Sciatic nerve (tissue), 2 donors: Measurements from ENCODE around the gene ESR1. TPM values are rescaled to one million over a fixed set of nuclear protein-coding genes. Genes with fewer than 3 reads are reported as not detected.
A peak's percentile ranks its signal among the peaks of the same experiment; 100 is the strongest.
"Not testable (repeated sequence)": the region's sequence is repeated elsewhere in the genome, so short reads cannot be mapped to it uniquely, and the experiment has no call there.

ENCODE experiments used
- ATAC-seq: fragments of 200-7000 bp; cut with Tn5 transposase; one replicate; pipeline ENCODE4 v1.9.1; 2020; ENCODE audit warnings: mild to moderate bottlenecking, moderate library complexity
- DNase-seq: peaks from one replicate; pipeline ENCODE4 v3.0.0-alpha.2; 2020; ENCODE audit warnings: low spot score
- intact Hi-C: fragments of 100-400 bp; cut with DNase I; formaldehyde crosslinking; loops from one replicate; pipeline ENCODE4 v1.14.2; 2022
- total RNA-seq: library from RNA; stranded (reverse); fragmentation: NEBNext Ultra II Directional; extraction: Animal tissue kit (Norgen Biotek cat#: 25700); gene quantifications from one replicate; pipeline ENCODE4 v1.2.1, GENCODE V29; 2021
- donor health status: DM: no; HTN: no; CAD: no.
- donor health status: DM: no; HTN: no; CAD: no.

Gene ESR1
- total RNA-seq, 1 donor from 2014 or later = 16.5 TPM

DNA sequence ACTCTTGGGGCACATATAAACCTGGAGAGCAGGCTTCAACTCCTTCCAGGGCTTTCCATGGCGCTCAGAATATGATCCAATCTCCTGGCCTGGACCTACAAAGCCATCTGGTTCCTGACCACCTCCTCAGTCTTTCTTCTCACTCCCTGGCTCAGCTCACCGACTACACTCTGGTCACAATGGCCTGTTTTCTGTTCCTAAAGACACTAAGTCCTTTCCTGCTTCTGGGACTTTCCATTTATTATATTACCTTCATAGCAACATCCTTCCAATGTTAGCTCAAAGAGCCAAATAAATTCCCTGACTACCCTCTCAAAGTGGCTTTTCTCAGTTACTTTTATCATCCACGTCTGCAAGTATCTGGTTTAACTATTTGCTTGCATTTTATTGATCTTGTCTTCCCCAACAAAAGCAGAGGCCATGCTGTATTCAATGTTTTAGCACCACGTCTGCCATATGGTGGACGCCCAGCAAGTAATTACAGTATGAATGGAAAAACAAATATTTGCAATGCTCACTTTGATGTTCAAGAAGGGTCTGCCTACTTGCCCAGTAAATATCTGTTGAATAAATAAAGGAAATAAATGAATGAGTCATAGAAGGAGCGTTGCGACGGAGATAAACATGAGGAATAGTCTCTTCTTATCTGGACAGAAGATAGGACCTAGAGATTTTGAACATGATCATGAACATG is 328.4 kb downstream of the ESR1 start:
- intact Hi-C loops = no loop called here
- ATAC-seq (no peak), DNase-seq (no peak)

GRCh38 chr6:152136449-152136825 is 329.0 kb downstream of the ESR1 start:
- no peak for DNase-seq
- intact Hi-C loops = no loop called here
- ATAC-seq = no peak

GRCh38 chr6:152138344-152138743 is 330.9 kb downstream of the ESR1 start:
- ATAC-seq, DNase-seq, intact Hi-C loops: not testable (repeated sequence)

GRCh38 chr6:152142105-152142504 is 334.6 kb downstream of the ESR1 start:
- intact Hi-C loops = no loop called here
- ATAC-seq = no peak
- DNase-seq = no peak

GRCh38 chr6:152143359-152143758 is 335.9 kb downstream of the ESR1 start:
- intact Hi-C loops = no loop called here
- no peak for ATAC-seq

DNA sequence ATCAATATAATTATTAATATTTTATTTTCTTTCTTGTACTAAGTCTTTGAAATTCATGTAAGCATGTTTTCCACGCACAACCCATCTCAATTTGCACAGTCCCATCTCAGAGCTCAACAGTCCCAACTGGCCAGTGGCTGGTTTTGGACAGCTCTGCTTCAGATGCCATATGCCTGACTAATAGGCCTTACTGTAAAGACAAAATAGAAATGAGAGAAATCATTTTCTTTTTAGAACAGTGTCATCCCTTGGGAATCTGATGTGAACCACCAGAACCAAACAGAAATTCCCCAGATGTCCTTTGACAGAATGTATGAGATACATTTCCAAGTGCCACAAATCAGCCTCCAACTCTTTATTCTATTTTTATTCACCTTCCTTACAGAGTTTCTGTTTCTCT is 338.9 kb downstream of the ESR1 start:
- no peak for ATAC-seq
- no peak for DNase-seq
- intact Hi-C loops = no loop called here

More at GRCh38 chr6:152143359-152143758, 335.9 kb downstream of the ESR1 start:
- DNase-seq = no peak

DNA sequence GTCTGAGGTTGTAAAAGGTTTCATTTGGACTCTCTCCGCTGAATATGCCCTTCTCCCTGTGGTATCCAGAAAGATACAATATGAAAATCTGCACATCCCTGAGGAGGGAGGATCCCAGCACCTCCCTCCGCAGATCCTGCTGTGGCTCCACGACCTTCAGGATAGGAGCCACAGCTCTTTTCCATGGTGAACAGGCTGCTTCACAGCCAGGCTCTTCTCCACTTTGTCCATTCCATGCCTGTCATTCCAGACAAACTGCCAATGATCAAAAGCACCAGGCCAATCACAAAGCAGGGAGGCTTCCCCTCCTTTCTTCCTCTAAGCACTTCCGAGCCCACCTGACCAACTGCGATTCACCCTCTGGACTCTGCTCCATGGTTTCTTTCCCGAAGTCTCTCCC is 339.8 kb downstream of the ESR1 start:
- no peak for DNase-seq
- ATAC-seq = no peak
- intact Hi-C loops = no loop called here

DNA sequence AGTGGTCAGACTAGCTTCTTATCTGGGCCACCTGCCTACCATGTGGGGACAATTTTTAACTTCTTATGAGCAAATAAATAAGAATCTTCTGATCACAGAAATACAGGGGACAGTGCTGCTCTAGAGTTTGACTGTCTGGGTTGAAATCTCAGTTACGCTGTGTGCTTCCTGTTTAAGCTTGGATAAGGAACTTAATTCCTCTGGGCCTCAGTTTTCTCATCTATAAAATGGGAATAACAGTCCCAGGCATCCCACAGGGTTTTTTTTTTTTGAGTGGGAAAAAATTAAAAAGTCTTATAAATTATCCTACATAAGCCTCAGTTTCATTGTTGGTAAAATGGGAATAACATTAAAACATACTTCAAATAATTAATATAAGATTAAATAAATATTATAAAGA is 340.9 kb downstream of the ESR1 start:
- DNase-seq (no peak), ATAC-seq (no peak)
- intact Hi-C loops = no loop called here

- no peak for ATAC-seq
- no peak for DNase-seq
- intact Hi-C loops = no loop called here
Measured at GRCh38 chr6:152150196-152150595, 342.7 kb downstream of the ESR1 start.

- ATAC-seq = peak; percentile 17
- no peak for DNase-seq
Measured at GRCh38 chr6:152151920-152152319, 344.4 kb downstream of the ESR1 start.

GRCh38 chr6:152154559-152155356 is 347.3 kb downstream of the ESR1 start:
- DNase-seq (no peak), ATAC-seq (no peak)
- intact Hi-C loops = no loop called here

More at GRCh38 chr6:152151920-152152319, 344.4 kb downstream of the ESR1 start:
- intact Hi-C loops = no loop called here

GRCh38 chr6:152155792-152156191 is 348.3 kb downstream of the ESR1 start:
- DNase-seq (no peak), ATAC-seq (no peak)
- intact Hi-C loops = no loop called here

- ATAC-seq (no peak), DNase-seq (no peak)
- intact Hi-C loops = loop anchor here (10.0 kb wide), 1 partner anchor 304 kb away; no protein-coding TSS in a partner anchor
Measured at GRCh38 chr6:152160346-152160745, 352.9 kb downstream of the ESR1 start.

DNA sequence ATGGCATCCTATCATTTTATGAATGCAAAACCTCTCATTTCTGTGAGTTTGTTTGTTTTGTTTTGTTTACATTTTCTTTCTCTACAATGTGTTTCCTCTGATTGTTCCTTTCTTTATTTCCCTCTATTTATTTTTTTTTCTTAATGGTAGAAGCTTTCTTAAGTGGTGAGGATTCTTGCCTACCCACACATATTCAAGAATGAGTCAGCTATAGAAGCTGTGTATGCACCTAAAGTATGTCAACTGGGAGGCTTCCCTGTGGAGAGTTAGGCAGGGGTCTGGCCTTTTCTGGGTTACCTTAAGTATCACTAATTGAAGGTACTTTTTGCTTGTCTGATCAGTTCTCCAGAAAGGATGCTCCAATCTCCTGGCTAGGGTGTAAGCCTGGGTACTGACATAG is 354.0 kb downstream of the ESR1 start:
- no peak for DNase-seq
- no peak for ATAC-seq
- intact Hi-C loops = loop anchor here (10.0 kb wide), 1 partner anchor 303 kb away; no protein-coding TSS in a partner anchor

- DNase-seq = no peak
- no peak for ATAC-seq
- intact Hi-C loops = loop anchor here (10.0 kb wide), 1 partner anchor 300 kb away; no protein-coding TSS in a partner anchor
Measured at GRCh38 chr6:152164957-152165356, 357.5 kb downstream of the ESR1 start.

- DNase-seq (no peak), ATAC-seq (no peak)
- intact Hi-C loops = loop anchor here (10.0 kb wide), 1 partner anchor 298 kb away; no protein-coding TSS in a partner anchor
Measured at GRCh38 chr6:152166497-152166896, 359.0 kb downstream of the ESR1 start.

DNA sequence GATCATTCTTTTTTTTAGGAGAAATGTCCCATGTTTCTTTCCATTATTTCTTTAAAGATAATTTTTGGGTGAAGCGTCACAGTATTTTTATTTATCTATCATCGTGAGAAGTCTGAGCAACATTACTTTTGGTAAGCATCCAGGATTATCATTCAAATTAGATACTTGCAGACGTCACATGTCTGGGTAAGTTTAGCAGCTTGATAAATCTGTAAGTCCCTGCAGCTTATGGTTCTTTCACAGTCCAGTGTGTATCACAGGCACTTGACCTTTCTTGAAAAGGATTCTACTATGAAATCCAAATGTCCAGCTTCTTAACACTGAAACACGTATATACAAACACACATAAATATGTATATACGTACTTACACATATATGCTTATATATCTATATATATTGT is 359.4 kb downstream of the ESR1 start:
- DNase-seq = no peak
- intact Hi-C loops = loop anchor here (10.0 kb wide), 1 partner anchor 298 kb away; no protein-coding TSS in a partner anchor
- no peak for ATAC-seq

DNA sequence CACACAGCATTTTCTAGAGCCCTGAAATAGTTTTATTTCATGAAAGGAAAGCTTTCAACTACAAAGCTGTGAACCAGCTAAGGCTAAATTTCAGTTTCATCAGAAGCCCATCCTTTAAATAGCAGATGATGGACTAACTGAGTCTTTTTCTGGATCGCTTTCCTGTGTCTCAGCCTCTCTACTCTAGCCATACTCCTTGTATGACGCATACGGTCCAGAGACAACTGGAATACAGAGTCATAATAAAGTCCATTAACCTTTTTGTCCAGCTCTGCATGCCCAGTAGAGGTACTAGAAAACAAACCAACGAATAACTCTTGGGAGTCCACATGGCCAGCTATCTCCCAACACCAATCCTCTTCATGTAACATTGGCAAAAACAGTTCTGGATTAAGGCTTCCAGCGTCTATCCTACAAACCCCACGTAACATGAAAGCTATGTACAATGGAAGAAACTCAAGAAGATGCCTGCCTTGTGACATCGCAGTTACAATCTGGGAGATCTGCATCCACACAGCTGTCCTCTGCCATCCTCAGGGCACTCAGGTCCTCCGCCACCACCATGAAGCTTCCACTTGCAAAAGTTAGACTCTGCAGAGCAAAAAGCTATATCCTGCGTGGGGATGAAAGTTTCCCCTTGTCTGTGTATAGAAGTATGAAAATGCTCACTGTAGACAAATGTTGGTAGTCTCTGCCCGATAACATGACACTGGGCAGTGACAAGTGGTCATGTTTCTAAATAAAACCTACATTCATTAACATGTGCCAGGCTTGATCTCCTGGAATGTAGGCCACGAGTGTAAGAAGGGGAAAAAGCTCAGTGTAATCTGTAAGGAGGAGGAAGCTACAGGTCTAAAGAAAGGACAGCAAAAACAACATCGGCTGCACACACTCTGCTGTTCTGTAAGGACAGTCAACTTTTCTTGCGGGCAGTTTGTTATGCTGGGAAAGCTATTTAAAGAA is 360.4 kb downstream of the ESR1 start:
- no peak for ATAC-seq
- intact Hi-C loops = loop anchor here (10.0 kb wide), 1 partner anchor 297 kb away; no protein-coding TSS in a partner anchor
- DNase-seq = no peak

DNA sequence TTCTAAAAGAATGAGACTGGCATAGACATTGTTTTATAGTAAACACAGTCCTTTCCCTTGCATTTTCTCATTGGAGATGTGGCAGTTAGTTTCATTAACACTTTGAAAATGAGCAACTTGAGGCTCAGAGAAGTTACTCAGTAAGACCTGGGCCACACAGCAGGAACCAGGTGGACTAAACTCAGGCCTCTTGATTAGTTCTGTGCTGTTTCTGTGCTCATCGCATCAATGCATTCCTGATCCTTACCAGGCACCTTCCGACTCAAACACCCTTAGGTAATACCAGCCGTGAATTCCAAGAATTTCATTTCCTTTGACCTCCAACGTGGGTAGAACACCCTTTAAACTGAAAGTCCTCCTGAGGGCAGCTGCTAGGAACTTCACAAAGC is 362.8 kb downstream of the ESR1 start:
- DNase-seq (no peak), ATAC-seq (no peak)
- intact Hi-C loops = no loop called here
